Common myeloid progenitor, CD34-positive (primary cell): ENCODE data around the gene CABP7. TPM values are rescaled to one million over a fixed set of nuclear protein-coding genes. Genes with fewer than 3 reads are reported as not detected.

ENCODE experiments used
- CTCF ChIA-PET: fragments of 350-600 bp; sonication (Branson Sonifier 250); formaldehyde crosslinking; loops from one replicate; lab custom pipeline; 2021; ENCODE audit warnings: antibody characterized with exemption; lab: Charles Lee
- POLR2A ChIA-PET: fragments of 350-600 bp; sonication (Branson Sonifier 250); formaldehyde crosslinking; loops from one replicate; lab custom pipeline; 2021; ENCODE audit warnings: antibody characterized with exemption; lab: Charles Lee
- DNase-seq, 3 donors: peaks; one replicate each; pipeline versions ENCODE4 v3.0.0 to v3.0.0-alpha.2; 2013
- H3K27ac ChIP-seq, 2 experiments: 1 replicate in 1 of 2; 2 replicates in 1 of 2; pipeline ENCODE4 v1.7.0; 2013; ENCODE audit warnings: inconsistent platforms in 2 of 2, low read length in 2 of 2, mild to moderate bottlenecking in 2 of 2, low read depth in 1 of 2, moderate library complexity in 1 of 2; ENCODE audit not compliant: severe bottlenecking in 2 of 2, insufficient read depth in 1 of 2, poor library complexity in 1 of 2
- H3K27me3 ChIP-seq, 5 experiments: replicated peaks in 2 of 5; 1 replicate in 3 of 5; 2 replicates in 2 of 5; pipeline versions ENCODE4 v1.6.1 to v1.7.0; 2013; ENCODE audit warnings: low read length in 4 of 5, mild to moderate bottlenecking in 2 of 5, moderate library complexity in 2 of 5, inconsistent platforms in 1 of 5; ENCODE audit not compliant: insufficient read depth in 5 of 5, control insufficient read depth in 4 of 5
- H3K36me3 ChIP-seq, 4 experiments: 1 replicate in 2 of 4; 2 replicates in 2 of 4; pipeline versions ENCODE4 v1.6.1 to v1.7.0; 2013; ENCODE audit warnings: low read length in 3 of 4, control low read depth in 1 of 4, mild to moderate bottlenecking in 1 of 4; ENCODE audit not compliant: control insufficient read depth in 4 of 4, insufficient read depth in 4 of 4
- H3K4me1 ChIP-seq, 4 experiments: 1 replicate in 3 of 4; 2 replicates in 1 of 4; pipeline versions ENCODE4 v1.6.1 to v1.7.1; 2013; ENCODE audit warnings: low read length in 3 of 4, mild to moderate bottlenecking in 3 of 4, control low read depth in 1 of 4, inconsistent platforms in 1 of 4, moderate library complexity in 1 of 4; ENCODE audit not compliant: control insufficient read depth in 4 of 4, insufficient read depth in 4 of 4; ENCODE audit errors: control extremely low read depth in 1 of 4
- H3K4me3 ChIP-seq, 7 experiments: 1 replicate in 4 of 7; 2 replicates in 3 of 7; pipeline versions ENCODE4 v1.5.1 to v1.7.0; 2013; ENCODE audit warnings: mild to moderate bottlenecking in 7 of 7, low read length in 6 of 7, moderate library complexity in 6 of 7, inconsistent platforms in 2 of 7, low read depth in 2 of 7, control low read depth in 1 of 7; ENCODE audit not compliant: insufficient read depth in 4 of 7, control insufficient read depth in 1 of 7; ENCODE audit errors: extremely low read depth in 1 of 7
- H3K9me3 ChIP-seq, 5 experiments: 1 replicate in 4 of 5; 2 replicates in 1 of 5; pipeline versions ENCODE4 v1.6.1 to v1.7.1; 2013; ENCODE audit warnings: low read length in 4 of 5, mild to moderate bottlenecking in 2 of 5, inconsistent platforms in 1 of 5, low read depth in 1 of 5, moderate library complexity in 1 of 5; ENCODE audit not compliant: control insufficient read depth in 4 of 5, insufficient read depth in 2 of 5; ENCODE audit errors: control extremely low read depth in 1 of 5
- whole genome bisulfite sequencing: methylation state at CpG from one replicate; pipeline ENCODE4 v1.1.5; 2013; ENCODE audit not compliant: insufficient coverage; 5-methylcytosine and 5-hydroxymethylcytosine counted together
- polyA plus RNA-seq: library from polyadenylated mRNA; unstranded; fragments of 120-200 nt; gene quantifications from one replicate; pipeline ENCODE4 v1.2.1, GENCODE V29; 2013

The CABP7 gene
- 0.08 TPM for polyA plus RNA-seq

- Histone ChIP-seq H3K27me3 (peaks cover 0 to 73% (median 26%) of the 10 kb centered on the region in 5 experiments), H3K36me3 (no peaks in the 10 kb centered on the region), H3K4me3 (peak within 1 kb of the TSS in 4 of 7 experiments; percentile 16 to 55 (median 27)), H3K4me1 (peaks cover 0 to 14% (median 4%) of the 10 kb centered on the region in 4 experiments), H3K27ac (no peak within 1 kb of the TSS), H3K9me3 (no peaks in the 10 kb centered on the region)
- no peak for DNase-seq
- WGBS, result under 1% methylated on average over 79 of the region's 115 CpGs
- POLR2A ChIA-PET, result no interaction called here
- CTCF ChIA-PET, result interaction anchor here (1.4 kb wide), 1 partner anchor 19 kb away, joined by 3 read pairs; no protein-coding TSS in a partner anchor
Measured at GRCh38 chr22:29719899-29720645, at the start of gene CABP7. Gene CABP7 (plus strand): TSS chr22:29720003. CDS start chr22:29720425, 422 bp downstream.

- CTCF ChIA-PET, result interaction anchor here (0.6 kb wide), 1 partner anchor 470 kb away, joined by 3 read pairs; no protein-coding TSS in a partner anchor
- H3K27me3 ChIP-seq, result no peaks in the 10 kb centered on the region
- no peaks in the 10 kb centered on the region for H3K9me3 ChIP-seq
- DNase-seq, result no peak
- no peaks in the 10 kb centered on the region for H3K4me1 ChIP-seq
- no peak overlapping the region for H3K27ac ChIP-seq
- no peak overlapping the region for H3K4me3 ChIP-seq
- WGBS, result 96% methylated on average over 3 of the region's 3 CpGs
- POLR2A ChIA-PET, result no interaction called here
- peaks cover 16 to 72% (median 52%) of the 10 kb centered on the region in 4 experiments for H3K36me3 ChIP-seq
Measured at GRCh38 chr22:29670626-29671025, 49.2 kb upstream of the CABP7 start.

GRCh38 chr22:29673361-29674066 is 46.3 kb upstream of the CABP7 start:
- no peaks in the 10 kb centered on the region for H3K27me3 ChIP-seq
- ChIA-PET CTCF (interaction anchor here (1.6 to 2.2 kb wide), 2 partner anchors 11 to 16 kb away, joined by 5 to 6 read pairs; no protein-coding TSS in a partner anchor), POLR2A (interaction anchor here (0.6 kb wide), 1 partner anchor 161 kb away, joined by 3 read pairs; no protein-coding TSS in a partner anchor)
- peaks cover 8 to 88% (median 68%) of the 10 kb centered on the region in 4 experiments for H3K36me3 ChIP-seq
- no peaks in the 10 kb centered on the region for H3K4me1 ChIP-seq
- over 99% methylated on average over 12 of the region's 14 CpGs for WGBS
- H3K27ac ChIP-seq, result no peak overlapping the region
- no peak for DNase-seq
- H3K9me3 ChIP-seq, result no peaks in the 10 kb centered on the region
- no peak overlapping the region for H3K4me3 ChIP-seq

- POLR2A ChIA-PET, result interaction anchor here (0.6 kb wide), 1 partner anchor 161 kb away, joined by 3 read pairs; no protein-coding TSS in a partner anchor
- 96% methylated on average over 8 of the region's 8 CpGs for WGBS
- CTCF ChIA-PET, result interaction anchor here (1.6 to 2.2 kb wide), 2 partner anchors 11 to 15 kb away, joined by 5 to 6 read pairs; no protein-coding TSS in a partner anchor
- Histone ChIP-seq H3K27me3 (no peaks in the 10 kb centered on the region), H3K27ac (no peak overlapping the region), H3K4me3 (no peak overlapping the region), H3K36me3 (peaks cover 8 to 88% (median 68%) of the 10 kb centered on the region in 4 experiments), H3K9me3 (no peaks in the 10 kb centered on the region), H3K4me1 (no peaks in the 10 kb centered on the region)
- DNase-seq, result no peak
Measured at GRCh38 chr22:29674121-29674520, 45.7 kb upstream of the CABP7 start.

- no peaks in the 10 kb centered on the region for H3K27me3 ChIP-seq
- no peak overlapping the region for H3K4me3 ChIP-seq
- POLR2A ChIA-PET, result no interaction called here
- no peaks in the 10 kb centered on the region for H3K9me3 ChIP-seq
- H3K27ac ChIP-seq, result no peak overlapping the region
- WGBS, result no CpG with 5 or more reads among the region's 1 CpG
- H3K4me1 ChIP-seq, result no peaks in the 10 kb centered on the region
- DNase-seq, result no peak
- peaks cover 17 to 92% (median 72%) of the 10 kb centered on the region in 4 experiments for H3K36me3 ChIP-seq
- CTCF ChIA-PET, result interaction anchor here (1.6 to 1.8 kb wide), 2 partner anchors 10 to 43 kb away, joined by 3 to 4 read pairs; no protein-coding TSS in a partner anchor
Measured at GRCh38 chr22:29679316-29679715, 40.5 kb upstream of the CABP7 start.

- 100% methylated on average over 4 of the region's 4 CpGs for WGBS
- Histone ChIP-seq H3K36me3 (peaks cover 19 to 72% (median 51%) of the 10 kb centered on the region in 4 experiments), H3K4me3 (no peak overlapping the region), H3K4me1 (no peaks in the 10 kb centered on the region), H3K9me3 (no peaks in the 10 kb centered on the region), H3K27ac (no peak overlapping the region), H3K27me3 (no peaks in the 10 kb centered on the region)
- ChIA-PET POLR2A (no interaction called here), CTCF (interaction anchor here (1.1 to 1.2 kb wide), 2 partner anchors 47 to 322 kb away, joined by 3 to 4 read pairs; no protein-coding TSS in a partner anchor)
- DNase-seq, result no peak
Measured at GRCh38 chr22:29683536-29683935, 36.3 kb upstream of the CABP7 start.
